GM19351 (cell line): ENCODE measurements around the gene MCRIP2.
A peak's percentile ranks its signal among the peaks of the same experiment; 100 is the strongest.
"Not testable (repeated sequence)": the region's sequence is repeated elsewhere in the genome, so short reads cannot be mapped to it uniquely, and the experiment has no call there.

Source experiments
- ATAC-seq: cut with Tn5 transposase; IDR thresholded peaks from one replicate; pipeline ENCODE4 v1.9.1; 2021; ENCODE audit warnings: mild to moderate bottlenecking, moderate library complexity; ENCODE audit not compliant: unreplicated experiment

The MCRIP2 gene

DNA sequence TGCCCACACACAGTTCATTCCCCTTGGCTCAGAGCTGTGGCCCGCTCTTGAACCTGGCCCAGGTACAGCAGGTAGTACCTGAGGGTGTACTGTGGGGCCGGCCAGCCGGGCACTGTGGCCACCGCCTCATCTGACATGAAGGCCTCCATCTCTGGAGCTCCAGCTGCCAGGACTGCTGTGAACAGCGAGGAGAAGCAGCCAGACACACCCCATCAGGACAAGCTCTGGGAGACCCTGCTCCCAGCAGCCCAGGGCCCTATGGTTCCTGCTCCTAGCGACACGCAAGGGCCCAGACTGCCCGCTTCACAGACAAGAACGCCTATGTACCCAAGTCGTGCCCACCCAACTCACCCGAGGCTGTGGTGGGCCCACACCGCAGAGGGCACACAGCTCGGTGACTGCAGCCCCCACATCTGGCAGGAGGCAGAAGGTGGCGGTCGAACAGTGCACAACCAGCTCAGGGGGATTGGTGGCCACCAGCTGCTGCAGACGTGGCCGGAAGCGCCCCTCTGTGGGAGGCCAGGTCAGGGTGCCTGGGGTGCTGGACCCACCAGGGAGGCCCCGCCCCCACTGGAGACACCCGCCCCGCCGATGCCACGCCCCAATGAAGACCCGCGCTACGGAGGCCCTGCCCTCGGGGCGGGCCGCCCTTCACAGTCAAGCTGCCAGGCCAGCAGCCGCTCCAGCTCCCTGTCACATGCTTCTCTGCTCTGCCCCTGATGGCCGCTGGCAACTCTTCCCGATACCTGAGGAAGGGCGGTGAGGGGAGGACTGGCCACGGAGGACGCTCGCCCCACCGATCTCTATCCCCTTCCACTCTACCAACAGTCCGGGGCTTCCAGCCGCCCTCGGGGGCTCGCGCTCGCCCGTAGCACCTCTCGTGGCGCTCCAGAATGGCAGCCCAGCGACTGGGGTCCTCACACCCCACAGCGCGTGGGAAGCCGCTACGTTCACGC is 37.5 kb downstream of the MCRIP2 start:
- ATAC-seq, result no peak

DNA sequence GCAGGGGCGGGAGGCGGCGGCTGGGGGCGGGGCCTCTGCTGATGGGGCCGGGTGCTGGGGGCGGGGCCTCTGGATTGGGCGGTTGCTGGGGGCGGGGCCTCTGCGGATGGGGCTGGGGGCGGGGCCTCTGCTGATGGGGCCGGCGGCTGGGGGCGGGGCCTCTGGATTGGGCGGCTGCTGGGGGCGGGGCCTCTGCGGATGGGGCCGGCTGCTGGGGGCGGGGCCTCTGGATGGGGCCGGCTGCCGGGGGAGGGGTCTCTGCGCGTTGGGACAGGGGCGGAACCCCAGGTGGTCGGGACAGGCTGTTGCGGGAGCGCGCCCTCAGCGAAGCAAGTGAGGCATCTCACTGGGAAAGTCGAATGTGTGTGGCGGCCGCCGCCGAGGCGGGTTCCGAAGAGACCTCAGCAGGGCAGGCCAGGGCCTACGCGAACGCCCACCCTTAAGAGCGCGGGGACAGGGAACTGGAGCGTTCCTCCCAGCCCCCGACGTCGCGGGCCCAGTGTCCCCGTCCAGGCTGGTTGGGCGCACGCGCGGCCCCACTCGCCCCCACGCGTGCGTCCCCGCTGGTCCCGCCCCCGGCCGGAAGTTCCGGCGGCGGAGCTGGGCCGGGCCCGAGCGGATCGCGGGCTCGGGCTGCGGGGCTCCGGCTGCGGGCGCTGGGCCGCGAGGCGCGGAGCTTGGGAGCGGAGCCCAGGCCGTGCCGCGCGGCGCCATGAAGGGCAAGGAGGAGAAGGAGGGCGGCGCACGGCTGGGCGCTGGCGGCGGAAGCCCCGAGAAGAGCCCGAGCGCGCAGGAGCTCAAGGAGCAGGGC is 38.4 kb downstream of the MCRIP2 start, which contains the start of gene STUB1:
Gene STUB1 (plus strand): TSS at position 597 of the 811 bp plus-strand sequence. CDS start 116 bp downstream, at position 713.
- peak; percentile 38 for ATAC-seq

DNA sequence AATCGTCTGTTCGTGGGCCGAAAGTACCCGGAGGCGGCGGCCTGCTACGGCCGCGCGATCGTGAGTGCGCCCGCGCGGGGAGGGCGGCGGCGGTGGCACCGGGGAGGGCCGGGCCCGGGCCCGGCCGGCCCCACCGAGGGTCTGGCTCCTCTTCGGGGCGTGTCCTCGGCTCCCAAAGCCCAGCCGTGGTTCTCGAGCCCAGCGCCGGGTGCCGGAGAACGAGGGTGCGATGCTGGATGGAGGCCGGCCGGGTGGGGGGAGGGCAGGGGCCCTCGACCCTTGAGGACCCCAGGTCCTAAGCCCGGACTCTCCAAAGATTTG is 39.0 kb downstream of the MCRIP2 start:
- no peak for ATAC-seq

DNA sequence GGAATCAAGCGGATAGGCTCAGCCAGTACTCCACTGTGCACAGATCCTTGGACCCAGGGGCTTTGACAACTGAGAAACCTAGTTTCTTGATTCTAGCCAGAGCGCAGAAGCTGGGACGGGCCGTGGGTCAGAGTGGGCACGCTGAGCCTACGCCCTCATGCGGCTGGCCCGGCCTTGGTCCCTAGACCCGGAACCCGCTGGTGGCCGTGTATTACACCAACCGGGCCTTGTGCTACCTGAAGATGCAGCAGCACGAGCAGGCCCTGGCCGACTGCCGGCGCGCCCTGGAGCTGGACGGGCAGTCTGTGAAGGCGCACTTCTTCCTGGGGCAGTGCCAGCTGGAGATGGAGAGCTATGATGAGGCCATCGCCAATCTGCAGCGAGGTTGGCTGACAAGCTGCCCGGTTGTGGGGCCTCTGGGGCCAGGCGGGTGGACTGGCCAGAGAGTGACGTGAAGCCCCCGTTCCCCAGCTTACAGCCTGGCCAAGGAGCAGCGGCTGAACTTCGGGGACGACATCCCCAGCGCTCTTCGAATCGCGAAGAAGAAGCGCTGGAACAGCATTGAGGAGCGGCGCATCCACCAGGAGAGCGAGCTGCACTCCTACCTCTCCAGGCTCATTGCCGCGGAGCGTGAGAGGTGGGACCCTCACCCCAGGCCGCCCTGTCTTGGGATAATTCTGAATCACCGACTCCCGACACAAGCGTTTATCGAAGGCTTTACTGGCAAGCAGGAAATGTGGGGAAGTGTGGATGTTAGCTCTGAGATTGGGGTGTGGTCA is 39.5 kb downstream of the MCRIP2 start:
- ATAC-seq, result no peak

DNA sequence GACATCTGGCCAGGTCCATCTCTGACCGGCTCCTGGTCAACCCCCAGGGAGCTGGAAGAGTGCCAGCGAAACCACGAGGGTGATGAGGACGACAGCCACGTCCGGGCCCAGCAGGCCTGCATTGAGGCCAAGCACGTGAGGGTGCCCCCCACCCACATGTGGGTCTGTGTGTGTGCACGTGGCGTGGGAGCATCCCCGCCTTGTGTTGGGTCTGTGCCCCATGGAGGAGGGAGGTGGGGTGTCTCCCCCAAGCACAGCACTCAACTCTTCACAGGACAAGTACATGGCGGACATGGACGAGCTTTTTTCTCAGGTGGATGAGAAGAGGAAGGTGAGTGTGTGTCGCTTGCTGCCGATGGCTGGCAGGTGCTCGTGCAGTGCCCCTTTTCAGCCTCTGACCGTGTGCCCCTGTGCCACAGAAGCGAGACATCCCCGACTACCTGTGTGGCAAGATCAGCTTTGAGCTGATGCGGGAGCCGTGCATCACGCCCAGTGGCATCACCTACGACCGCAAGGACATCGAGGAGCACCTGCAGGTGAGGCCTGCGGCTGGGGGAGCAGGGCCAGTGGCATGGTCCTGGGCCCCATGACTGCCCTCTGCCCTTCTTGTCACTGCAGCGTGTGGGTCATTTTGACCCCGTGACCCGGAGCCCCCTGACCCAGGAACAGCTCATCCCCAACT is 40.3 kb downstream of the MCRIP2 start:
- no peak for ATAC-seq

DNA sequence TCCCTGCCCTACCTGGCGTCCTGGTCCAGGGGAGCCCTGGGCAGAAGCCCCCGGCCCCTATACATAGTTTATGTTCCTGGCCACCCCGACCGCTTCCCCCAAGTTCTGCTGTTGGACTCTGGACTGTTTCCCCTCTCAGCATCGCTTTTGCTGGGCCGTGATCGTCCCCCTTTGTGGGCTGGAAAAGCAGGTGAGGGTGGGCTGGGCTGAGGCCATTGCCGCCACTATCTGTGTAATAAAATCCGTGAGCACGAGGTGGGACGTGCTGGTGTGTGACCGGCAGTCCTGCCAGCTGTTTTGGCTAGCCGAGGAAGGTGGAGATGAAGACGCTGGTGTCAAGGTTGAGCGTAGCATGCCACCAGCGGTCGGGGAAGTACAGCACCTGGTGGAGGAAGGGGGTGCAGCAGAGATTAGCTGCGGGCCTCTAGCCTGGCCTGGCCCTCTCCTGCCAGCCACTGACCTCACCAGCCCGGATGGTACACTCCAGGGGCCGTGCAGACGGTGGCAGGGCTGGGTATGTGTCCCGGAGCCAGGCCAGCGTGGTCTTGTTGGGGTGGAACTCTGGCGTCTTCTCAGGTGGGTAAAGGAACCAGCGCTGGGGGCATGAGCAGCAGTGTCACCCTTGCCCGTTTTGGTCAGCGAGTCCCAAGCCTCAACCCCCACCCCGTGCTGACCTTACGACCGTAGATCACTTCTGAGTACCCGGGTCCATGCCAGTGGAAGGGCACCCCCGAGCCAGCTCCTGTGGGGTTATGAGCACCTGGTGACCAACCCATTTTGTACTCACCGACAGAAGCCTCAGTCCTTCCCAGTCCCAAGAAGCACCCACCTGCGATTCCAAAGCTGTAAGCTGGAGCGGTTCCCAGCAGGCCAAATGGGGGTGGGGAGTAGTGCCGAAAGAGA is 41.1 kb downstream of the MCRIP2 start:
- ATAC-seq, result no peak

DNA sequence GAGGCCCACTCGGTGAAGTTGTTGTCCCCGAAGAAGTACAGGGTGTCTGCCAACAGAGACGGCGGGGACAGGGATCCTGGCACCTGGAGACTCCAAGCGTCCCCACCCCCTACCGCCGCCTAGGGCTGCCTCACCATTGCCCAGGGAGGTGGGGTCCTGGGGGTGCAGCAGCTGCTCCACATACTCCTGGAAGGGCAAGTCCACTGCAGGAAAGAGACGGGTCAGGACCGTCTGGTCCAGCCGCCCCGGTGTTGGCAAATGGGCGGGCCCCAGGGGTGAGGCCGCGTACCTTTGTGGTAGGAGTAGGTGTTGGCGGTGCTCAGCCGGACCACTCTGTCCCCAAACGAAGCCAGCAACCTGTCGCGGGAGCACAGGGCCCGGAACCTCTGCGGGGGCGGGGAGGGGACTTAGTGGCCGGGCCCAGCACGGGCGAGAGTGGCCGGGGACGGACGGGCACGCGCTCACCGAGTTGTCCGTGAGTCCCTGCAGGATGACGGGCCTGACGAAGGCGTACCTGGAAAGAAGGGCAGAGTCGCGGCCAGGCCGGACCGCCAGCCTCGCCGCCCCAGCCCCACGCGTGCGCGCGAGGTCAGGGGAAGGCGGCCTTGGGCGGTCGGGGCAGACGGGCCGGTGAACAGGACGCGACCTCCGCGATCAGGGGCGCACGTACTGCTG is 41.9 kb downstream of the MCRIP2 start:
- no peak for ATAC-seq

DNA sequence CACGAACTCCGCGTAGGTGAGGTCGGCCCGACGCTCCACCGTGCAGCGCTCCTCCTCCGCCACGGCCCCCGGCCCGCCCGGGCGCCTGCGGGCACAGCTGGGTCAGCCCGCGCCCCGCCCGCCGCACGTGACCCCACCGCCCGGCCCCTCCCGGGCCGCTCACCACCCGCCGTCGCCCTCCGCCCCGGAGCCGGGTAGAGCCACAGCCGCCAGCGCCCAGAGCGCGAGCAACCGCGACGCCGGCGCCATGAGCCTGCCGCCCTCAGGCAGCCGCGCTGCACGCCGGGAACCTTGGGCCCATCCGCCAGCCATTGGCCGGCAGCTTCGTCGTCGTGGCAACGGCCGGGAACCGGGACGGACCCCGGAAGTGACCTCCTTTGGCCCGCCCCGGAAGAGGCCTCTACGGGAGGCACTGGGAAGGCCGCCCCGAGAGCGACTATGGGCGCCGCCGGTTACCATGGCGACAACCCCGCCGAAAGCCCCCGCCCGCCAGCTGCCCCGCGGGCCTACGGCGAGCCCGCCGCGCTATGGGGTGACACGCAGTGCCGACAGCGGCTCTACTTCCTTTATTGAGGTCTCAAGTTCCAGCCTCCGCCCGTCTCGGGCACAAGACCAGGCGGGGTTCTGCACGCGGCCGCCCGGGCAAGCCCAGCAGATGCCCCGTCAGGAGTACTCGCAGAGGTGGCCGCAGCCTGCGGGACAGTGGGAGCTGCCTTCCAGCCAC is 42.6 kb downstream of the MCRIP2 start, which contains the start of gene JMJD8:
Gene JMJD8 (minus strand): TSS at position 264 of the 724 bp plus-strand sequence. CDS start 15 bp downstream, at position 249.
- ATAC-seq, result peak; percentile 79

DNA sequence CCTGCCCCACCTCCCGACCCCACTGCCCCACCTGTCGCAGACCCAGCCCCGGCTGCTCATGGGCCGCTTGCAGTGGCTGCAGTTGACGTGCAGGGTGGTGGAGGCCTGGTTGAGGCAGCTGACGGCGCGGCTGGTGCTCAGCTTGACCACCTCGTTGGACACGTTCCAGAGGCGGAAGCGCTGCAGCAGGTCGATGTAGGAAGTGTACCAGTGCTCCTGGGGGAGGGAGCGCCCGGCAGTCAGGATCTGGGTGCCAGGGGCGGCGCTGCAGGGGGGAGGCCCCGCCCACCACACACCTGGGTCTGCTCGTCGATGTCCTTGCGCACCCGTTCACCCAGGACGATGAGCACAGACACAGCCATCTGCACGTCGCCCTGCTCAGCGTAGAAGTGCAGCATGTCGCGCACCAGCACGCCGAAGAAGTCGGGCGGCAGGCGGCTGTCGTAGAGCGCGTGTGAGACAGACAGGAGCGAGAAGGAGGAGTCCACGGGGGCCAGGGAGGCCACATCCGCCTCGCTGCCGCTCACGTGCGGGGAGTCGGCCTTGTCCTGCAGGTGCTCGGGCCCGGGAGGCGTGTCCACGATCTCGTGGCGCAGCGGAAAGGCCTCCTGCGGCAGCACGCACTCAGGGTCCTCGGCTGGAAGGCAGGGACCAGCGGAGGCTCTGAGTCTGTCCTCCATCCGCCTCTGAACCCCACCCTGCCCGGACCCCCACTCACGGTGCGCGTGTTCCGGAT is 43.5 kb downstream of the MCRIP2 start:
- ATAC-seq, result no peak

DNA sequence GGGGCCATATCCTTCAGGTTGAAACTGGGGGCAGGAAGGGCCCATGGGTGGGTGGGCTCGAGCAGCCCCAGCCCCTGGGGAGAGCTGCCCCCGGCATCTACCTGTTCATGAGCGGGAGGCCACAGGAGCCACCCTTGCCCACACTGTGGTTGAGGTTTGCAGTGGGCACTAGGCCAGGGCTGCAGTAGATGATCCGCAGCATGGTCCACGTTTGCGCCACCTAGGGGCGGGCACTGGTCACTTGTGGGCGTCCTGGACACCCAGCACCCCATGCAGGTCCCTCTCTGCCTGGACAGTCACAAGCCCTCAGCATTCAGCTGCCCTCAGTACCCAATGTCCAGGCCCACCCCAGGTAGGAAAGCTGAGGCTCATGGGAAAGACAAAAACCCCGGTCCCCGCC is 44.3 kb downstream of the MCRIP2 start:
- no peak for ATAC-seq

DNA sequence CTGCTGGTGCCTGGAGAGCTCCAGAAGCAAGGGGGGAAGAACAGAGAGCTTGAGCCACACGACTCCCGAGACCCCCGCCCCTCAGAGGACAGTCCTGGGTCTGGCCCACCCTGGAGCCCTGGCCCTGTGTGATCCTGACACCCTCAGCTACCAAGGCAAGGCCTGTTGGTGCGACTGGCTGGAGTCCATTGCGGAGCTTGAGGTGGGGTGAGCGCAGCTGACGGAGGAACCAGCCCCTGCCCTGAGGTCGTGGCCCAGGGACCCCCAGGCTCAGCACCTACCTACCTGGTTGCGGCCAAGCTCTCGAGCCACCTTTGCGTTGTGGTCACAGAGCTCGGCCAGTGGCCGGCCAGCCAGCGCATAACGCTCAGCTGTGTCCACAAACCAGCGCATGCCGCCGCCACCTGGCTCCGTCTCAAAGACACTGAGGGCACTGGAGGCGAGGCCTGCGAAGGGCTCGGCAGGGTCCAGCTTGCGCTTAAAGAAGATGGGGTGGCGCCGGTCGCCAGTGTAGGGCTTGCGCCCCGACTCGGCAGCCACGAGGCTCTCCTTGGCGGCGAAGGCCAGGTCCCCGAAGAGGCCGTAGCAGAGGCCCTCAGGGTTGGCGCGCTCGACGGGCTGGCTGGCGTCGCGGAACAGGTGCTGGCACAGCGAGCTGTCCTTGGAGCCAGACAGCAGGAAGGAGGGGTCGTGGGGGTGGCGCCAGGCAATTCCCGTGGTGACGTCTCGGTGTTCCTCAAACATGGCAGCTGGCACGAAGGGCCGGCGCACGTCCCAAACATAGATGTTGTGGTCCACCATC is 45.0 kb downstream of the MCRIP2 start:
- no peak for ATAC-seq

DNA sequence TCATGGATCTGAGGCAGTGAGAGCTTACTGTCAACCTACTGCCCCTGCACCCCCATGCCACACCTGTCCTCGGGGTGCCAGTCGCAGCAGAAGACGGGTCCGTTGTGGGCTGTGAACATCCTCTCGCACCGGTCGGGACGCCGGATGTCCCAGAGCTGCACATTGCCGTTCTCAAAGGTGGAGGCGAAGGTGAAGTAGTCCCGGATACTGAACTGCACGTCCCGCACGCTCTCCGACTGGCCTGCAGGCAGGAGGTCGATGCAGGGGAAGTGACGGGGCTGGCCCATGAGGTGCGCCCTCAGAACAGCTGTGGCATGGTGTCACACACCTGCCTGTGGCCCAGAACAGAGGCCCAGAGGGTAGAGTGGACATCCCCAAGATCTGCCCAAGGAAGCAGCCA is 45.9 kb downstream of the MCRIP2 start:
- no peak for ATAC-seq

DNA sequence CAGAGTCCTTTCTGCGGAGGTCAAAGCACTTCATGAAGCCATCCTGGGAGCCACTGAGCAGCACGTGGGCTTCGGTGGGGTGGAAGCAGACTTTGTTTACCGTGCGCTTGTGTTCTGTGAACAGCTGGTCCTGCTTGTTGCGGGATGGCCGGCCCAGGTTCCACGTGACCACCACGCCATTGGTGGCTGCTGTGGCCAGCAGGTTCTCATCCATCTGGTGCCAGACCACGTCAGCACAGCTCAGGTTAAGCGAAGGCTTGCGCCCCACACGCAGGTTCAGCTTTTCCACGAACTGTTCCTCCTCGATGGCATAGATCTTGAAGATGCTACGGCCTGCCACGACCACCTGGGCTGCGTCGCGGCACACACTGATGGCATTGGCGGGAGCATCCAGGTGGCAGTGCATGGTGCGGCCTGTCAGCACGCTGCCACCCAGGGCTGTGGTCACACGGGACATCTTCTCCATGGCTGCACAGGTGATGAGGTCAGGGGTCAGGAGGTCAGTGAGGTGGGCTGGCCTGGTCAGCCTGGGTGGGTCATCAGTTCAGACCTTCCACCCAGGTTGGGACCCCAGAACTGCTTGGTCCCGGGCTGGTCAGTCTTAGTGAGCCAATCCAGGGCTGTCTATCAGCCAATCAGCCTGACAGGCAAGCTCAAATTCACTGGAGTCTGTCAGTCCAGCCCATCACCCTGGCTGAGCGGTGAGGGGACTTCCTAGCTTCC is 47.7 kb downstream of the MCRIP2 start:
- ATAC-seq, result no peak

DNA sequence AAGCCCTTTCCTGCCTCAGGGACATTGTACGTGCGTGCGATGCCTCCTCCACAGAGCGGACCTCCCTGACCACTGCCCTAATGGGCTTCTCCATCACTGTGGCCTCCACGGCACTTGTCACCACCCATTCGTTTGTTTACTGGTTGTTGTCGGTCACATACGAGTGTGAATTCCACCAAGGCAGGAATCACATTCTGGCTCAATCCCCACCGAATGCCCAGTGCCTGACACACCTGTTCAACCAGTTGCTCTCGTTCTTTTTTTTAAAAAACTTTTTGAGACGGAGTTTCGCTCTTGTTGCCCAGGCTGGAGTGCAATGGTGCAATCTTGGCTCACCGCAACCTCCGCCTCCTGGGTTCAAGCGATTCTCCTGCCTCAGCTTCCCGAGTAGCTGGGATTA is 49.6 kb downstream of the MCRIP2 start:
- ATAC-seq, result not testable (repeated sequence)

DNA sequence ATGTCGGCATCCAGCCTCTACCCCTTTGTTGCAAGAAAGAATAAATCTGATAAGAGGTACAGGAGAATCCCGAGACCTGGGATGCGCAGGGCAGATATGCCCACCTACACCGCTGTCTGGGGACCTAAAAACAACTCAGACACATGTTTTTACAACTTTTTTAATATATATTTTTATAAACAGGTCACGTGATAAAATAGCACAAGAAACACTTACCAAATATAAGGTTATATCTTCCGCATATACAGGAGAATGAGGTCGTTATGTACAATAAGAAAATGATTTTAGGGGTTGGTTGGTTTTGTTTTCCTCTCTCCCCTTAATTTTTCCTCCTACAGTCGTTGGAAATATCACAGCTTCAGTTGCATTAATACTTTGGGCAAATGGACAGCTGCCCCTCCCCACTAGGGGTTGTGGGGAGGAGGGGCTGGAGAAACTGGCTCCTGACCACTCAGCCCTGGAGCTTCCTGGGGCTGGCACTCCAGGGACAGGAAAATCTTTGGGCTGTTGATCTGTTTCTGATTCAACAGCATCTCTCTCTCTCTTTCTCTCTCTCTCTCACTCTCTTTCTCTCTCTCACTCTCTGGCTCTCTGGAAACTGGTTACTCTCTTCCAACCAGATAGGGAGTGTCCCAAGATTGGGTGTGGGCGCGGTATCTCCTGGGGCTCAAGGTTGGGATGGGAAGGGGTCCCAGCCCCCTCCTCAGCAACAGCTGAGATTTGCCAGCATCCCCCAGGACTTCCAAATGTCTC is 50.9 kb downstream of the MCRIP2 start:
- no peak for ATAC-seq
